Muscle of leg (tissue), 11 donors: Measurements from ENCODE around the gene TOMM6. TPM values are rescaled to one million over a fixed set of nuclear protein-coding genes. Genes with fewer than 3 reads are reported as not detected.

Experiments
- DNase-seq: peaks from one replicate; pipeline ENCODE4 v3.0.0; 2013
- H3K27ac ChIP-seq: one replicate; pipeline ENCODE4 v1.5.1; 2013; ENCODE audit warnings: mild to moderate bottlenecking, low read length, control low read depth
- H3K27me3 ChIP-seq: one replicate; pipeline ENCODE4 v1.6.1; 2013; ENCODE audit warnings: low read length; ENCODE audit not compliant: control insufficient read depth, insufficient read depth
- H3K36me3 ChIP-seq: one replicate; pipeline ENCODE4 v1.6.1; 2013; ENCODE audit warnings: low read length; ENCODE audit not compliant: control insufficient read depth, insufficient read depth
- H3K4me1 ChIP-seq: one replicate; pipeline ENCODE4 v1.6.1; 2013; ENCODE audit warnings: low read length; ENCODE audit not compliant: control insufficient read depth, insufficient read depth
- H3K4me3 ChIP-seq: one replicate; pipeline ENCODE4 v1.5.1; 2013; ENCODE audit warnings: low read length, control low read depth
- H3K9me3 ChIP-seq: replicated peaks from 2 replicates; pipeline ENCODE4 v1.6.1; 2013; ENCODE audit warnings: low read depth, low read length; ENCODE audit not compliant: control insufficient read depth
- WGBS: methylation state at CpG from one replicate; pipeline ENCODE4 v1.1.5; 2013; ENCODE audit warnings: missing lambda C conversion rate; ENCODE audit not compliant: insufficient coverage; 5-methylcytosine and 5-hydroxymethylcytosine counted together
- polyA plus RNA-seq, 8 donors: library from polyadenylated mRNA; unstranded; fragments of 120-200 nt; gene quantifications; one replicate each; pipeline versions ENCODE4 v1.2.1 to v1.2.3, GENCODE V29; 2013; ENCODE audit warnings: inconsistent platforms in 1 of 8, low replicate concordance in 1 of 8; ENCODE audit not compliant: insufficient read length in 8 of 8, insufficient read depth in 1 of 8
- total RNA-seq: library from RNA; stranded (reverse); fragments of 120-200 nt; gene quantifications from one replicate; pipeline ENCODE4 v1.2.4, GENCODE V29; 2013

The TOMM6 gene
- total and polyA plus RNA-seq, 9 donors, result 134 to 178 (median 169) TPM

- no peak overlapping the region for H3K27ac ChIP-seq
- no peak overlapping the region for H3K4me3 ChIP-seq
- no peaks in the 10 kb centered on the region for H3K9me3 ChIP-seq
- no peaks in the 10 kb centered on the region for H3K27me3 ChIP-seq
- WGBS, result 100% methylated on average over 2 of the region's 13 CpGs
- peaks cover 7% of the 10 kb centered on the region for H3K4me1 ChIP-seq
- H3K36me3 ChIP-seq, result peaks cover 61% of the 10 kb centered on the region
- DNase-seq, result no peak
These were observed 12.1 kb upstream of the TOMM6 start for GRCh38 chr6:41775293-41775882.

DNA sequence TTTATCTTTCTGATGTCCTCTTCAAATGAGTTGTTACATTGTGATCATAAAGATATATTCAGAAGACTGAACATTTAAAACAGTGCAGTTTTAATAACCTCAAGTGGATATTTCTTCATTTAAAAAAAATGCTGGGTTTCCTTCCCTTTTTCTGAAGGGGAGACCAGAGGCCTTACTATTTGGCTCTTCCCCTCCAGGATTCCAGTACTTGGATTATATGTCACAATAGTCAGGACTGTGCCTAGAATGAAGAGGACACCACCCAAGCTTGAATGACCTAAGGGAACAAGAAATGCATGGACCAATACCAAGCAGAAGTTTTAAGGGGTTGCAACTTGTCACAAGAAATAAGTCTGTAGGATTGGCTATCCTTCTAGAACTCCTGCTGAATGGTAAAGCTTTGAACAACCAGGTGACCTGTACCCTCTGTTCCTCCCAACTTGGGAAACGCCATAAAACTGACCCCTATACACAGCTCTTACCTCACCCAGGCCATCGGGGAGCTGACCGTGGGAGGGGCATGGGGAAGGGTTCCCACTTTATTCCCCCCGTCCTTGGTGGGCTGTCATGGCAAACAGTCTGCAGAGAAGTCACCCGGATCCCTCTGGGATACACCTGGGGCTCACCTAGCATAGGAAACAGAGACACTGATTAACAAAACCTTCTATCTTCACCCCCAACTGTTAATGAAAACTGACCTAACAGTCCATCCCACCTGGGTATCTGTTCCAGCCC lies 9.8 kb upstream of the TOMM6 start:
- no peaks in the 10 kb centered on the region for H3K27me3 ChIP-seq
- no peak overlapping the region for H3K4me3 ChIP-seq
- peaks cover 17% of the 10 kb centered on the region for H3K4me1 ChIP-seq
- no peak for DNase-seq
- H3K27ac ChIP-seq, result no peak overlapping the region
- peaks cover 38% of the 10 kb centered on the region for H3K36me3 ChIP-seq
- WGBS, result no CpG with 5 or more reads among the region's 5 CpGs
- no peaks in the 10 kb centered on the region for H3K9me3 ChIP-seq

DNA sequence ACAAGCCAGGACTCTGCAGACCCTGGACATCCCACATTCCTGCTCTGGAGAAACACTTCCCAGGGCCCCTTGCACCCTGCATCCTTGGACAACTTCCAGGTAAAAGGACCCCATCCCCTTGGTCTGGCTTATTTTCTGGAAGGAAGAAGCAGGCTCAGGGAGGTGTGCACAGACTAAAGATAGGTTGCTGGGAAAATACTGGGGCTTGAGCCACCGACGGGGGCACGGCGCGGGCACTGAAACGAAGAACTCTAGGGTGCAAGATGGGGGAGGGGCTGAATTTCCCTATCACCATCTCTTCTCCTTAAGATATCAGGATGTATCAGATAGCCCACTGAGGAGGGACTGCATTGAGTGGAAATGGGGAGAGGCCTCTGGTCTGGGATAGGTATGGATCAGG lies 8.6 kb upstream of the TOMM6 start:
- no CpG with 5 or more reads among the region's 6 CpGs for WGBS
- Histone ChIP-seq H3K36me3 (peaks cover 36% of the 10 kb centered on the region), H3K27ac (no peak overlapping the region), H3K27me3 (no peaks in the 10 kb centered on the region), H3K4me3 (peak overlapping the region; percentile 66), H3K9me3 (no peaks in the 10 kb centered on the region), H3K4me1 (peaks cover 17% of the 10 kb centered on the region)
- no peak for DNase-seq

- H3K36me3 ChIP-seq, result peaks cover 32% of the 10 kb centered on the region
- H3K27me3 ChIP-seq, result no peaks in the 10 kb centered on the region
- no peak overlapping the region for H3K27ac ChIP-seq
- WGBS, result 2% methylated on average over 12 of the region's 16 CpGs
- no peaks in the 10 kb centered on the region for H3K9me3 ChIP-seq
- peak overlapping the region; percentile 66 for H3K4me3 ChIP-seq
- peaks cover 17% of the 10 kb centered on the region for H3K4me1 ChIP-seq
- DNase-seq, result no peak
These were observed 8.2 kb upstream of the TOMM6 start for GRCh38 chr6:41779336-41779735.

- Histone ChIP-seq H3K27ac (peak within 1 kb of the TSS; percentile 77), H3K4me3 (peak within 1 kb of the TSS; percentile 75), H3K27me3 (no peaks in the 10 kb centered on the region), H3K9me3 (no peaks in the 10 kb centered on the region), H3K36me3 (peaks cover 26% of the 10 kb centered on the region), H3K4me1 (peaks cover 22% of the 10 kb centered on the region)
- peak; percentile 98 for DNase-seq
- WGBS, result under 1% methylated on average over 72 of the region's 73 CpGs
These were observed 7.5 kb upstream of the TOMM6 start, which contains the start of gene FRS3 for GRCh38 chr6:41779788-41780550. TSS of gene FRS3 (minus strand) at chr6:41779900. CDS start at chr6:41776987, 2,913 bp downstream.

DNA sequence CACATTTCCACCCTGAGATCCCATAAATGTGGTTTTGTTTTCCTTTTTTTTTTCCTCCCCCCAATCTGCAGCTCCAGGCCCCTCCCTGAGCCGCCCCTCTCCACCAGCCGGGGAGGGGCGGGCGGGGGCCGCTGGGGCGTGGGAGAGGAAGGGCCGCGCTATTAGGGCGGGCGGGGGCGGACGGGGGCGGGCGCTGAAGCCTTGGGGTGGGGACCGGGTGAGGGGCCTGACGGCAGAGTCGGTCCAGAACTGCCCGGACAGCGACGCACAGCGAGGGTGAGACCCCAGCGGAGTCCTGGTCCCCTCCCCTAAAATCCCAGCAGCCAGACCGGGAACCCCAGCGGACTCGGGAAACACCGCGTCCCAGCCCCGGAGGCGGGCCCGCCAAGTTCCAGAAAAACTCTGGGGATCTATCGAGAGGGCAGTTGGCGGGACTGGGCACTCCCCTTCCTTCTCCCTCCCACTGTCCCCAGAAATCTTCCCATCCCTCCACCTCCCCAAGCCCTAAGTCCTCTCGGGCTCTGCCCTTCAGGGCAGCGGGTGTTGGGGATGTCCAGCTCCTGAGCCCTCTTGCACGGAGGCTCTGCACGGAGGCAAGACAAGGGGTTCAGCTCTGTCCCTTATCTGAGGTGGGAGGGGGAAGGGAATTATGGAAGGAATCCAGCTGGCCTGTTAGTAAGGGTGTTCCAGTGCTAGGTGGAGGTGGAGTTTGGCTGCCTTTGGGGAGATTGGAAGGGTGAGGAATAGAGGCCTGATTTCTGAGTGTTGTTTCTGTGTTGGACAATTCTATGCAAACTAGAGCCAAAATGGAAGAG lies 6.7 kb upstream of the TOMM6 start, which contains the start of gene PRICKLE4:
PRICKLE4 (plus strand) TSS at position 232 of the 815 bp plus-strand sequence. CDS start 2,692 bp downstream, outside the sequence.
- H3K36me3 ChIP-seq, result peaks cover 23% of the 10 kb centered on the region
- H3K27me3 ChIP-seq, result no peaks in the 10 kb centered on the region
- peaks cover 30% of the 10 kb centered on the region for H3K4me1 ChIP-seq
- H3K9me3 ChIP-seq, result no peaks in the 10 kb centered on the region
- WGBS, result under 1% methylated on average over 18 of the region's 36 CpGs
- peak within 1 kb of the TSS; percentile 75 for H3K4me3 ChIP-seq
- peak; percentile 73 for DNase-seq
- peak within 1 kb of the TSS; percentile 77 for H3K27ac ChIP-seq

DNA sequence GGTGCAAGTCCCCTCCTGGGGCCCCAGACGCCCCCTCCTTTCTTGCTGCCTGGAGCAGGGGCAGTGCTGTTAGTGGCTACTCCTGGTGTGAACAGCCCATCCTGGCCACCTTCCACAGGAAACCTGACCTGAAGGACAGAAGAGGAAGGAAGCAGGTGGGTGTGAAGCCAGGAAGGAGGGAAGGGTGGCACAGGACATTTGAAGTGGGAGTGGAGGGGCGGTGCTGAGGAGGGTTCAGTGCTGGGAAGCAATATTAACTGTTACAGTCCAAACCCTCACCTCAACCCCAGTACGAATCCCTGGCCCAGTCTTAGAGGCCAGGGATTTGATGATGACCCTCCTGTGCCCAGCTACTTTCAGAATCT lies 6.1 kb upstream of the TOMM6 start:
- H3K4me1 ChIP-seq, result peaks cover 35% of the 10 kb centered on the region
- DNase-seq, result no peak
- H3K9me3 ChIP-seq, result no peaks in the 10 kb centered on the region
- H3K4me3 ChIP-seq, result peak overlapping the region; percentile 75
- 0% methylated on average over 1 of the region's 3 CpGs for WGBS
- H3K27me3 ChIP-seq, result no peaks in the 10 kb centered on the region
- H3K36me3 ChIP-seq, result peaks cover 19% of the 10 kb centered on the region
- no peak overlapping the region for H3K27ac ChIP-seq

DNA sequence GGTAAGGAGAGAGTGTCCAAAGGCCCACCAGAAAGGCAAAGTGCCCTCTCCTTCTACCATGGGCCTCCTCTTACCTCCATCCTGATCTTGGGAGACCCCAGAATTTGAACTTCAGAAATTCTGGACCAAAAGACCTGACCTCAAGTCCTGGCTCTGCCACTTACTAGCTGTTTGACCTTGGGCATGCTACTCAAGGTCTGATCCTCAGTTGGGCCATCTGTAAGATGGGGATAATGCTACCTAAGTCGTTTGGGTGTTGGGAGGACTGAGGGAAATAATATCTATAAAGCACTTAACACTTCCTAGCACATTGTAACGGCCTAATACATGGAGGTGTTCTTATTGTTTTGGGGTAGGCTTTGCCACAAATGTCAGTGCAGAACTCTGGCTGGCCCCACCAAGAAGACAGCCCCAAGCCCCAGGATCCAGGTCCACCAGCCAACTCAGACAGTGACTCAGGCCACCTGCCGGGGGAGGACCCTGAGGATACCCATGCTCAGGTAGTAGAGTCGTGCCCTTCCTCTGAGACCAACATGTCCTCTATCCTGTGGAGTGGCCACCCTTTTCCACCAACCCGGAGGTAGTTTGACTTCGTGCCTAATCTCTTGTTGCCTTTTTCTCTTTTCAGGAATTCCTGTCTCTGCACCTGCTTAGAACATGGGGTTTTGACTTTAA lies 4.3 kb upstream of the TOMM6 start:
- H3K4me3 ChIP-seq, result no peak overlapping the region
- H3K27me3 ChIP-seq, result no peaks in the 10 kb centered on the region
- WGBS, result 90% methylated on average over 3 of the region's 6 CpGs
- H3K36me3 ChIP-seq, result peaks cover 9% of the 10 kb centered on the region
- no peak for DNase-seq
- H3K27ac ChIP-seq, result no peak overlapping the region
- no peaks in the 10 kb centered on the region for H3K9me3 ChIP-seq
- peaks cover 35% of the 10 kb centered on the region for H3K4me1 ChIP-seq

GRCh38 chr6:41784581-41785171 lies 2.8 kb upstream of the TOMM6 start:
- H3K27me3 ChIP-seq, result no peaks in the 10 kb centered on the region
- peak; percentile 22 for DNase-seq
- no peak overlapping the region for H3K27ac ChIP-seq
- H3K4me1 ChIP-seq, result peaks cover 33% of the 10 kb centered on the region
- no peak overlapping the region for H3K4me3 ChIP-seq
- H3K9me3 ChIP-seq, result no peaks in the 10 kb centered on the region
- 25% methylated on average over 3 of the region's 5 CpGs for WGBS
- peaks cover 16% of the 10 kb centered on the region for H3K36me3 ChIP-seq
